ENCODE results near the gene NCK2. TPM values are rescaled to one million over a fixed set of nuclear protein-coding genes. Genes with fewer than 3 reads are reported as not detected.

NCK2 gene
- total RNA-seq, 1 experiment from 2014 or later, result 75.4 TPM

DNA sequence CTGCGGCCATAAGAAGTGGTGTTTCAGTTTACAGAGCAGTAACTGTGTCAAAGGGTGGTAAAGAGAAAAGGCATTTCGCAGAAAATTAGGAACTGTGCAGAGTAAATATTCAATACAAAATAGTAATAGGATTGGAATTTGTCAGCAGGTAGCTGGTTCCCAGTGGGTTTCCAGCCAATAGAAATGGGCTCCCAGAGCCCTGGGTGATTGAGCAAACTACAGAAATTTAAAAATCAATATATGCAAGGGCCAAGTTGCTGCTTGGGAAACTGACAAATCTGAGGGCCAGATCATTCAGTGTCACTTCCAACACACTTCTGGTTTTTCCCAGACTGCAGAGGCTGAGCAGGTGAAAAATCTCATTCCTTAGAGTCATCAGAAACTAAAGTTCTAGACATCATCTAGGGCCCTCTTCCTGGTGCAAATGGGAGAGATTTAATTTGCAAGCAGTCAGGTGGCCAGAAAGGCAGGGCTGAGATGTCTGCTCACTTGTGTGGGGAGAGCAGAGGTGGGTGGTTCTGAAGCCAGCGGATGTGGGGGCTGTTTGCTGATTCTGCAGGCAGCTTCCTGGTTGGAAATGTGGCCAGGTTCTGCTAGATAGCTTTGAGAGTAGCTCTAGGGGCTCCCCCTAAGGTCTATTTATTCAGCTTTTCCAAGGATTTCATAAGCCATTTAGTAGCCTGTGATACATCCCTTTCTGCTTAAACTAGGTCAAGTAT, 182.4 kb downstream of the NCK2 start:
- TF ChIP-seq GABPB1 (CRISPR knock-in tag; IDR thresholded peaks at IDR 0.05), result 0 out of 2 replicates have a peak, but pooled peaks have one; percentile 28
- TF ChIP-seq, protein P1, sequence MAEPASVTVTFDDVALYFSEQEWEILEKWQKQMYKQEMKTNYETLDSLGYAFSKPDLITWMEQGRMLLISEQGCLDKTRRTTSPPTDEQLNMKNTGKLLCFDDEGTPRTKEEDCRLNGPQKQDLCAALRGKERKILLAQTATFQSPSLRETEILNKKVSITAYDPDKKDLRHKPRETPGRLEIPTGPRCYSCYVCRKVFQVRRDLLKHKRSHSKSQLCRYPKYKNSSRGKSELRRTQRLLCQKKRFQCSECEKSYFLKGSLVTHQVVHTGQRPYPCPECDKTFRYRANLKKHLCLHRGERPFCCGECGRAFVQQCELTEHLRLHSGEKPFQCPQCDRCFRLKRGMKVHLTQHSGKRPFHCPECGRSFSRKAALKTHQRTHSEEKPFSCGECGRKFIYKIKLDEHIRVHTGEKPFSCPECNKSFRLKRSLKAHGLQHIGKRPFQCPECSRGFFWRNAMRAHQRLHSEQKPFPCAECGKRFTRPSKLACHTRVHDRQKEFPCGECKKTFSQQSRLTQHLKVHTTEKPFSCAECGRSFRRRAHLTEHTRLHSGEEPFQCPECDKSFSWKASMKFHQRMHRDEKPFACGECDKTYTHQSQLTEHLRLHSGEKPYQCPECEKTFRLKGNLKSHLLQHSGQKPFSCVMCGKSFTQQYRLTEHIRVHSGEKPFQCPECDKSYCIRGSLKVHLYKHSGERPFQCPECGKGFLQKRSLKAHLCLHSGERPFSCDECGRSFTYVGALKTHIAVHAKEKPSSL (CRISPR knock-in tag; conservative IDR thresholded peaks at IDR 0.05), result no peak
- ChIA-PET CTCF (no interaction called here), POLR2A (interaction anchor here (0.8 kb wide), 1 partner anchor 34 kb away, joined by 3 read pairs; no protein-coding TSS in a partner anchor)
- peaks cover 3% of the 10 kb centered on the region for H3K9me3 Mint-ChIP-seq
- no peak overlapping the region for H3K4me3 Mint-ChIP-seq
- H3K27me3 Mint-ChIP-seq (ENCODE audit: low read depth), result no peaks in the 10 kb centered on the region
- ATAC-seq (no peak), DNase-seq (ENCODE audit: low spot score) (no peak)
- H3K27ac Mint-ChIP-seq, result no peak overlapping the region
- peaks cover 3% of the 10 kb centered on the region; the same call in 1 of the 2 replicates for H3K4me1 Mint-ChIP-seq
- H3K36me3 Mint-ChIP-seq, result peaks cover 2% of the 10 kb centered on the region; the same call in 1 of the 2 replicates

DNA sequence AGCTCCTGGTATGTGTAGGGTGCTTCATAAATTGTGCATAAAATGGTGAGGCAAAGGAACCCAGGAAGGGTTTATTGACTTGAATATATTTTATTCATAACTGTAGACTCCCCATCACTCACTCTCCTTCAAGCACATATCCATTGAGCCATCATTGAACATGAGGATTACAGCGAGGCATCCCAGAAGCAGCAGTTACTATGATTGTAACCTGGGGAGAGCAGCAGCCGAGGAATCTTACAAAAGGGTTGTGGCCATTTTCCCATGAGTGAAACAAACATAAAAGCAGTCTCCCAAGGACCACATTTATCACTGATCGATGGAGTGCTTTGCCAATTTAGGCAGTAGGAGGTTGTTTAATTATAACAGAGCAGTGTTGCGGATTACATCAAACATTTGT, 183.4 kb downstream of the NCK2 start:
- no peak for ATAC-seq
- TF ChIP-seq ELF4 (CRISPR knock-in tag; IDR thresholded peaks at IDR 0.05; ENCODE audit: low read depth) (no peak), KAT7 (CRISPR knock-in tag; IDR thresholded peaks at IDR 0.05; ENCODE audit: borderline replicate concordance) (no peak), EMX1 (CRISPR knock-in tag; IDR thresholded peaks at IDR 0.05) (no peak), JUN (CRISPR knock-in tag; IDR thresholded peaks at IDR 0.05) (no peak), MXD4 (CRISPR knock-in tag; IDR thresholded peaks at IDR 0.05; ENCODE audit: borderline replicate concordance) (no peak)
- TF ChIP-seq, protein P2, sequence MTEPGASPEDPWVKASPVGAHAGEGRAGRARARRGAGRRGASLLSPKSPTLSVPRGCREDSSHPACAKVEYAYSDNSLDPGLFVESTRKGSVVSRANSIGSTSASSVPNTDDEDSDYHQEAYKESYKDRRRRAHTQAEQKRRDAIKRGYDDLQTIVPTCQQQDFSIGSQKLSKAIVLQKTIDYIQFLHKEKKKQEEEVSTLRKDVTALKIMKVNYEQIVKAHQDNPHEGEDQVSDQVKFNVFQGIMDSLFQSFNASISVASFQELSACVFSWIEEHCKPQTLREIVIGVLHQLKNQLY (CRISPR knock-in tag; IDR thresholded peaks at IDR 0.05), result no peak
- TF ChIP-seq, protein P3, sequence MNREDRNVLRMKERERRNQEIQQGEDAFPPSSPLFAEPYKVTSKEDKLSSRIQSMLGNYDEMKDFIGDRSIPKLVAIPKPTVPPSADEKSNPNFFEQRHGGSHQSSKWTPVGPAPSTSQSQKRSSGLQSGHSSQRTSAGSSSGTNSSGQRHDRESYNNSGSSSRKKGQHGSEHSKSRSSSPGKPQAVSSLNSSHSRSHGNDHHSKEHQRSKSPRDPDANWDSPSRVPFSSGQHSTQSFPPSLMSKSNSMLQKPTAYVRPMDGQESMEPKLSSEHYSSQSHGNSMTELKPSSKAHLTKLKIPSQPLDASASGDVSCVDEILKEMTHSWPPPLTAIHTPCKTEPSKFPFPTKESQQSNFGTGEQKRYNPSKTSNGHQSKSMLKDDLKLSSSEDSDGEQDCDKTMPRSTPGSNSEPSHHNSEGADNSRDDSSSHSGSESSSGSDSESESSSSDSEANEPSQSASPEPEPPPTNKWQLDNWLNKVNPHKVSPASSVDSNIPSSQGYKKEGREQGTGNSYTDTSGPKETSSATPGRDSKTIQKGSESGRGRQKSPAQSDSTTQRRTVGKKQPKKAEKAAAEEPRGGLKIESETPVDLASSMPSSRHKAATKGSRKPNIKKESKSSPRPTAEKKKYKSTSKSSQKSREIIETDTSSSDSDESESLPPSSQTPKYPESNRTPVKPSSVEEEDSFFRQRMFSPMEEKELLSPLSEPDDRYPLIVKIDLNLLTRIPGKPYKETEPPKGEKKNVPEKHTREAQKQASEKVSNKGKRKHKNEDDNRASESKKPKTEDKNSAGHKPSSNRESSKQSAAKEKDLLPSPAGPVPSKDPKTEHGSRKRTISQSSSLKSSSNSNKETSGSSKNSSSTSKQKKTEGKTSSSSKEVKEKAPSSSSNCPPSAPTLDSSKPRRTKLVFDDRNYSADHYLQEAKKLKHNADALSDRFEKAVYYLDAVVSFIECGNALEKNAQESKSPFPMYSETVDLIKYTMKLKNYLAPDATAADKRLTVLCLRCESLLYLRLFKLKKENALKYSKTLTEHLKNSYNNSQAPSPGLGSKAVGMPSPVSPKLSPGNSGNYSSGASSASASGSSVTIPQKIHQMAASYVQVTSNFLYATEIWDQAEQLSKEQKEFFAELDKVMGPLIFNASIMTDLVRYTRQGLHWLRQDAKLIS (CRISPR knock-in tag; IDR thresholded peaks at IDR 0.05; ENCODE audit: borderline replicate concordance), result no peak
- TF ChIP-seq, protein P4, sequence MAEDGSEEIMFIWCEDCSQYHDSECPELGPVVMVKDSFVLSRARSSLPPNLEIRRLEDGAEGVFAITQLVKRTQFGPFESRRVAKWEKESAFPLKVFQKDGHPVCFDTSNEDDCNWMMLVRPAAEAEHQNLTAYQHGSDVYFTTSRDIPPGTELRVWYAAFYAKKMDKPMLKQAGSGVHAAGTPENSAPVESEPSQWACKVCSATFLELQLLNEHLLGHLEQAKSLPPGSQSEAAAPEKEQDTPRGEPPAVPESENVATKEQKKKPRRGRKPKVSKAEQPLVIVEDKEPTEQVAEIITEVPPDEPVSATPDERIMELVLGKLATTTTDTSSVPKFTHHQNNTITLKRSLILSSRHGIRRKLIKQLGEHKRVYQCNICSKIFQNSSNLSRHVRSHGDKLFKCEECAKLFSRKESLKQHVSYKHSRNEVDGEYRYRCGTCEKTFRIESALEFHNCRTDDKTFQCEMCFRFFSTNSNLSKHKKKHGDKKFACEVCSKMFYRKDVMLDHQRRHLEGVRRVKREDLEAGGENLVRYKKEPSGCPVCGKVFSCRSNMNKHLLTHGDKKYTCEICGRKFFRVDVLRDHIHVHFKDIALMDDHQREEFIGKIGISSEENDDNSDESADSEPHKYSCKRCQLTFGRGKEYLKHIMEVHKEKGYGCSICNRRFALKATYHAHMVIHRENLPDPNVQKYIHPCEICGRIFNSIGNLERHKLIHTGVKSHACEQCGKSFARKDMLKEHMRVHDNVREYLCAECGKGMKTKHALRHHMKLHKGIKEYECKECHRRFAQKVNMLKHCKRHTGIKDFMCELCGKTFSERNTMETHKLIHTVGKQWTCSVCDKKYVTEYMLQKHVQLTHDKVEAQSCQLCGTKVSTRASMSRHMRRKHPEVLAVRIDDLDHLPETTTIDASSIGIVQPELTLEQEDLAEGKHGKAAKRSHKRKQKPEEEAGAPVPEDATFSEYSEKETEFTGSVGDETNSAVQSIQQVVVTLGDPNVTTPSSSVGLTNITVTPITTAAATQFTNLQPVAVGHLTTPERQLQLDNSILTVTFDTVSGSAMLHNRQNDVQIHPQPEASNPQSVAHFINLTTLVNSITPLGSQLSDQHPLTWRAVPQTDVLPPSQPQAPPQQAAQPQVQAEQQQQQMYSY (CRISPR knock-in tag; IDR thresholded peaks at IDR 0.05), result no peak
- TF ChIP-seq, protein P5, sequence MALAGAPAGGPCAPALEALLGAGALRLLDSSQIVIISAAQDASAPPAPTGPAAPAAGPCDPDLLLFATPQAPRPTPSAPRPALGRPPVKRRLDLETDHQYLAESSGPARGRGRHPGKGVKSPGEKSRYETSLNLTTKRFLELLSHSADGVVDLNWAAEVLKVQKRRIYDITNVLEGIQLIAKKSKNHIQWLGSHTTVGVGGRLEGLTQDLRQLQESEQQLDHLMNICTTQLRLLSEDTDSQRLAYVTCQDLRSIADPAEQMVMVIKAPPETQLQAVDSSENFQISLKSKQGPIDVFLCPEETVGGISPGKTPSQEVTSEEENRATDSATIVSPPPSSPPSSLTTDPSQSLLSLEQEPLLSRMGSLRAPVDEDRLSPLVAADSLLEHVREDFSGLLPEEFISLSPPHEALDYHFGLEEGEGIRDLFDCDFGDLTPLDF (CRISPR knock-in tag; IDR thresholded peaks at IDR 0.05), result no peak
- TF ChIP-seq, protein P6, sequence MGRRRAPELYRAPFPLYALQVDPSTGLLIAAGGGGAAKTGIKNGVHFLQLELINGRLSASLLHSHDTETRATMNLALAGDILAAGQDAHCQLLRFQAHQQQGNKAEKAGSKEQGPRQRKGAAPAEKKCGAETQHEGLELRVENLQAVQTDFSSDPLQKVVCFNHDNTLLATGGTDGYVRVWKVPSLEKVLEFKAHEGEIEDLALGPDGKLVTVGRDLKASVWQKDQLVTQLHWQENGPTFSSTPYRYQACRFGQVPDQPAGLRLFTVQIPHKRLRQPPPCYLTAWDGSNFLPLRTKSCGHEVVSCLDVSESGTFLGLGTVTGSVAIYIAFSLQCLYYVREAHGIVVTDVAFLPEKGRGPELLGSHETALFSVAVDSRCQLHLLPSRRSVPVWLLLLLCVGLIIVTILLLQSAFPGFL (CRISPR knock-in tag; IDR thresholded peaks at IDR 0.05; ENCODE audit: borderline replicate concordance), result no peak
- TF ChIP-seq, protein P7, sequence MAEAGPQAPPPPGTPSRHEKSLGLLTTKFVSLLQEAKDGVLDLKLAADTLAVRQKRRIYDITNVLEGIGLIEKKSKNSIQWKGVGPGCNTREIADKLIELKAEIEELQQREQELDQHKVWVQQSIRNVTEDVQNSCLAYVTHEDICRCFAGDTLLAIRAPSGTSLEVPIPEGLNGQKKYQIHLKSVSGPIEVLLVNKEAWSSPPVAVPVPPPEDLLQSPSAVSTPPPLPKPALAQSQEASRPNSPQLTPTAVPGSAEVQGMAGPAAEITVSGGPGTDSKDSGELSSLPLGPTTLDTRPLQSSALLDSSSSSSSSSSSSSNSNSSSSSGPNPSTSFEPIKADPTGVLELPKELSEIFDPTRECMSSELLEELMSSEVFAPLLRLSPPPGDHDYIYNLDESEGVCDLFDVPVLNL (CRISPR knock-in tag; IDR thresholded peaks at IDR 0.05; ENCODE audit: borderline replicate concordance, low read depth), result no peak
- TF ChIP-seq, protein P8, sequence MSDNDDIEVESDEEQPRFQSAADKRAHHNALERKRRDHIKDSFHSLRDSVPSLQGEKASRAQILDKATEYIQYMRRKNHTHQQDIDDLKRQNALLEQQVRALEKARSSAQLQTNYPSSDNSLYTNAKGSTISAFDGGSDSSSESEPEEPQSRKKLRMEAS (CRISPR knock-in tag; IDR thresholded peaks at IDR 0.05), result no peak
- TF ChIP-seq, protein P9, sequence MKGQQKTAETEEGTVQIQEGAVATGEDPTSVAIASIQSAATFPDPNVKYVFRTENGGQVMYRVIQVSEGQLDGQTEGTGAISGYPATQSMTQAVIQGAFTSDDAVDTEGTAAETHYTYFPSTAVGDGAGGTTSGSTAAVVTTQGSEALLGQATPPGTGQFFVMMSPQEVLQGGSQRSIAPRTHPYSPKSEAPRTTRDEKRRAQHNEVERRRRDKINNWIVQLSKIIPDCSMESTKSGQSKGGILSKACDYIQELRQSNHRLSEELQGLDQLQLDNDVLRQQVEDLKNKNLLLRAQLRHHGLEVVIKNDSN (CRISPR knock-in tag; IDR thresholded peaks at IDR 0.05), result no peak

More for the DNA sequence above, 183.4 kb downstream of the NCK2 start:
- Mint-ChIP-seq H3K4me1 (peaks cover 3% of the 10 kb centered on the region; the same call in 1 of the 2 replicates), H3K27ac (no peak overlapping the region), H3K9me3 (peaks cover 7% of the 10 kb centered on the region), H3K27me3 (ENCODE audit: low read depth) (no peaks in the 10 kb centered on the region), H3K4me3 (no peak overlapping the region), H3K36me3 (peaks cover 6% of the 10 kb centered on the region)
- DNase-seq (ENCODE audit: low spot score), result no peak
- ChIA-PET CTCF (no interaction called here), POLR2A (interaction anchor here (0.5 kb wide), 1 partner anchor 33 kb away, joined by 3 read pairs; no protein-coding TSS in a partner anchor)

Data from WTC11 (cell line).